HG03575 (cell line): ENCODE measurements around the gene CAMTA1.

Experiments
- ATAC-seq: cut with Tn5 transposase; IDR thresholded peaks from one replicate; pipeline ENCODE4 v1.9.1; 2021; ENCODE audit not compliant: unreplicated experiment, insufficient number of reproducible peaks, low FRiP score; ENCODE audit errors: extremely low read depth

CAMTA1 gene

GRCh38 chr1:6981595-6981994 is 196.3 kb downstream of the CAMTA1 start:
- ATAC-seq: no peak

GRCh38 chr1:6982443-6982842 is 197.2 kb downstream of the CAMTA1 start:
- no peak for ATAC-seq

- ATAC-seq: no peak
Measured at GRCh38 chr1:6982860-6983259, 197.6 kb downstream of the CAMTA1 start.

DNA sequence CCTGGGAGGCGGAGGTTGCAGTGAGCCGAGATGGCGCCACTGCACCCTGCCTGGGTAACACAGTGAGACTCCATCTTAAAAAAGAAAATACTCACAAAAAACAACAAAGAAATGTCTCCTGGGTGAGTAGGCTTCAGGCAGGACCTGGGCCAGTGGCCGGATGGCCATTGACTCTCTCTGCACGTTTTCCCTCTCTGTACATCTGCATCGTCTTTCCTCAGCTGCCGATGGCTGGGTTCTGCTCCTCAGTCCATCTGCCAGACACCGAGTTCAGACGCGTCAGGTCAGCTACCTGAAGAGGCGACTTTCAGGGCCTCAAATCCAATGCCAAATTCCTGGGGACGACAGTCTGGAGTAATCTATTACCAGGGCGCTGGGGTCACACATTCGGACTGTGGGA is 199.3 kb downstream of the CAMTA1 start:
- no peak for ATAC-seq

- no peak for ATAC-seq
Measured at GRCh38 chr1:6984986-6985385, 199.7 kb downstream of the CAMTA1 start.

DNA sequence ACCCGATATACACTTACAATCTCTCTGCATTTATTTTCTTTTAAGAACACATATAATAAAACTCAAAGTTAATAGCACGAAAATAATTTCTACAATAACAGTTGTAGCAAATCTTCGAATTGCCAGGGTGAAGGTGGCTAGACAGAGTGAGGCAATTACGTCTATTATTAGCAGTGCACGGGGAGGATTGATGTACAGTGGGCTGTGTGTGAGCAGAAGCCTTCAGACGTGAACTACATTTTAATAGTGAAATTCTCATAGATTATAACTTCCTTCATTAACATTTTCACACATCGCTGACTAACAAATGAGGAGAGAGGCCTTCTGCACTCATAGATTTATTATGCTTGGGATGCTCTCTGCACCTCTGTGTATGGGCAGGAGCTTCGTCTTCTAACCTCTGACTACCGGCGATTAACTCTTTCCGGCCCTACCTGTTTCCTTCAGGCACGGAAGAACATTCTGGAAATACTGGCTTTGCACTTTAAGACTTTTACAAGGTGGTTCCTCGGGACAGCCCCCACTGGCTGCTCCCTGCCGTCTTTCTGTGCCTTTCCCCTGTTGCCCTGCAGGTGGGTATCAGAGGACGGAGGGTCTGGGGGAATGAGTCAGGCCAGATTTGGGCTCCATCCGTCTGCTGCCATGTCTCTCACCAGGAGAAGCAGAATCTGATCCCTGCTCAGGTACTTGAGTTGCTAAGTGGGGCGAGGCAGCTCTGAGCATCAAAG is 200.5 kb downstream of the CAMTA1 start:
- no peak for ATAC-seq

- no peak for ATAC-seq
Measured at GRCh38 chr1:6986281-6986680, 201.0 kb downstream of the CAMTA1 start.

GRCh38 chr1:6987940-6988339 is 202.7 kb downstream of the CAMTA1 start:
- no peak for ATAC-seq

DNA sequence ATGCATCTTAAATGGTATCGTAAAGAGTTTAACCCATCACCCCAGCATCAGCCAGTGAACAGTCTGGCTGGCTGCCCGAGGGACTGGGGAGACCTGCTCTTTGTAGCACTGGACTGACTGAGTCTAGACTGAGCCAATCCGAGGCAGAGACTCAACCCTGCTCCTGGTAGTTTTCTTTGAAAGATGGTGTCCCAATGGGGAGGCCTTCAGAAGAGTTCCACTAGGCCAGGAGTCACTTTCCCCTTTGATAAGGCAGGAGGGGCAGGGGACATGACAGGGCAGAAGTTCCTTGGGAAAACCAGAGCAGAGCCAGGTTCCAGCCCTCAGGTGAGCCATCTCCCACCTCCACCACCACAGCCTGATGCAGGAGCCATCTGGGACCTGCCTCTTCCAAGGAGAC is 203.5 kb downstream of the CAMTA1 start:
- no peak for ATAC-seq

GRCh38 chr1:6989212-6990159 is 204.2 kb downstream of the CAMTA1 start:
- ATAC-seq: no peak

- no peak for ATAC-seq
Measured at GRCh38 chr1:6991266-6991665, 206.0 kb downstream of the CAMTA1 start.

DNA sequence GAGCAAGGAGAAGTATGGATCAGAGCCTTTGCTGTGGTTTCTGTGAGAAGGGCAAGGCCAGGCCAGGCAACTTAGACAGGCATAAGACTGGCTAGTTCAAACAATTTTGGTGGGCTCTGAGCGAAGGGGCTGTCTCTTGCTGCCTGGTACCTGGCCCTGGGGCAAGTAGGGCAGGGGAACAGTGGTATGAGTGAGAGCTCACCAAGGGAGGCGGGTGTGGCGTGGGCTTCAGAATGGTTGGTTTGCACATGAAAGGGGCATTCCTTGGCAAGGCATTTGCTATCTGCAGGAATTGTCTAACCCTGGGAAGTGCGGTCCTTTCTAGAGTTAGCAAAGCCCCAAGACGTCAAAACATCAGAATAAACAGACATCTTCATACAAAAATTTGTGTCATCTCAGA is 210.5 kb downstream of the CAMTA1 start:
- no peak for ATAC-seq

- no peak for ATAC-seq
Measured at GRCh38 chr1:6996371-6996770, 211.1 kb downstream of the CAMTA1 start.

- ATAC-seq: no peak
Measured at GRCh38 chr1:6996866-6997265, 211.6 kb downstream of the CAMTA1 start.

DNA sequence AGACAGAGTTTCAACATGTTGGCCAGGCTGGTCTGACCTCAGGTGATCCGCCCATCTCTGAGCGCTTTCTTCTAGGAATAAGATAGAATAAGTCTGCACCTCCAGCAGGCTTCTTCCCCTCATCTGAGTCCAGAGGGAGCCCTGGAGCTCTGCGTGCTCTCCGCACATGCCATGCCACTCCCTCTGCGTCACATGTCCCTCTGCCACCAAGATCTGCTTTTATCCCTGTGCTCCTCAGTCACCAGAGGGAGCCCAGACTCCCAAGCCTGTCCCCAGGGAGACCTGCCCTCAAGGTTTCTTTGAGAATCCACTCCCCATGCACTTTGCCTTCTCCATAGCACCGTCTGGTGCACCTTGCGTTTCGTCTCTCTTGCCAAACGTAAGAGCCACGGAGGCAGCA is 213.0 kb downstream of the CAMTA1 start:
- ATAC-seq: no peak

GRCh38 chr1:6999826-7000225 is 214.6 kb downstream of the CAMTA1 start:
- no peak for ATAC-seq

DNA sequence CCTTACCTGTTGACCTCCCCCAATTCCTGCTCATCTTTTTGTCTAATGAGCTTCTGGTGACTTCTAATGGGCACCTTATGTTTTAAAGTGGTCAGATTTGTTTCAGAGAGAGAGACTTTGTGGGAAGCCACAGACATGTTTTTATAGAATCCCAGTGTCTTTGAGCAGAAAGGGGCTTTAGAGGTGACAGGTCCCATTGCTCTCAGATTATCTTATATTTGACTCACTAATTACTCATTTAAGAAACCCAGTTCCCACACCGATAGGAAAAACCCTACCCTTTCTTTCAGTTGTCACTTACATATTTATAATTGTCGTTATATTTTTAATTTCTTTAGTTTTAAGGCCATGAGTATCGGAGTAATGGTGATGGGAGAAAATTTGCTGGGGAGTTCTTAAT is 215.5 kb downstream of the CAMTA1 start:
- ATAC-seq: no peak

DNA sequence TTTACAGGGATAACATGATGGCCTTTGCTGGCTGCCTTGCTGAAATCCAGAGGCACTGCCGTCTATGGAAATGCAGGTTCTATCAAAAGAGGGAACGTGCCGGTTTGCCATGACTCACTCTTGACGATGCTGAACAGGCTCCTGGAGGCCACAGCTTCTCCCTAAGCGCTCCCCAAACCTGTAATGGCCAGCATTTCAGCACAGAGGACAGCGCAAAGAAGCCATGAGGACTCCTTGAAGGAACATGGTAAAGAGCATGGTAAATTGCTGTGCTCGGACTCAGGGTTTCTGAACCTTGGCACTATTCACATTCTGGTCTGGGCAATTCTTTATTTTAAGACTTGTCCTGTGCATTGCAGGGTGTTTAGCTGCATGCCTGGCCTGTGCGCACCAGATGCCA is 217.5 kb downstream of the CAMTA1 start:
- no peak for ATAC-seq

DNA sequence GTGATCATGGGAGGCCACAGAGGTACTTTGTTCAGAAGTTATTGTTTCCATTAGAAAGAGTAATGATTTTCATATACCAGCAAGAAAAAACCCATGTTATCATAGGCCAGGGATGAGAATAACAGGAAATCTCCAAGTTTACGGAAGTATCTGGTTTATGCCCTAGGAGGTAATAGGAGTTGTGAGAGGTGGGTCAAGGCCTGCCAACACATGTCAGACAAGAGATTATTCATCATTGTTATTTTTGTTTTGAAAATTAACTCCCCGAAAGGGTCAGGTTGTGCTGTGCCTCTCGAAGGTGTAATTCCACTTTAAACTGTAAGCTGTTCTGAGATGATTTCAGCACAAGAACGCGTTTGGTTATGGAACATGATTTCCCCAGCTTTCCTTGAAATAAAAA is 218.4 kb downstream of the CAMTA1 start:
- ATAC-seq: no peak

- ATAC-seq: no peak
Measured at GRCh38 chr1:7004181-7004580, 218.9 kb downstream of the CAMTA1 start.
